ENCODE data around the gene CHMP6. TPM values are rescaled to one million over a fixed set of nuclear protein-coding genes. Genes with fewer than 3 reads are reported as not detected.

Gene CHMP6
- total RNA-seq, 4 donors from 2014 or later: 19.8 to 36.7 (median 26.1) TPM

GRCh38 chr17:81030741-81031565 is 39.3 kb downstream of the CHMP6 start:
- 79 to 81% methylated on average over 28 to 32 of the region's 32 CpGs for WGBS, 2 donors
- intact Hi-C loops (cut with DNase I; ENCODE audit: low total_unique reads): no loop called here
- no peak overlapping the region for H3K4me3 ChIP-seq (ENCODE audit: low read depth, poor library complexity, severe bottlenecking)
- TF ChIP-seq POLR2A (IDR thresholded peaks at IDR 0.05): no peak
- TF ChIP-seq CTCF (IDR thresholded peaks at IDR 0.05): no peak
- no peak for DNase-seq (ENCODE audit: low spot score in 2 of 2)

GRCh38 chr17:81031566-81032550 is 40.2 kb downstream of the CHMP6 start:
- no peak for DNase-seq (ENCODE audit: low spot score in 2 of 2)
- no peak overlapping the region for H3K4me3 ChIP-seq (ENCODE audit: low read depth, poor library complexity, severe bottlenecking)
- intact Hi-C loops (cut with DNase I; ENCODE audit: low total_unique reads): no loop called here
- 87% methylated on average over 34 to 41 of the region's 41 CpGs for WGBS, 2 donors
- no peak for TF ChIP-seq CTCF (IDR thresholded peaks at IDR 0.05)
- no peak for TF ChIP-seq POLR2A (IDR thresholded peaks at IDR 0.05)

GRCh38 chr17:81032641-81033480 is 41.2 kb downstream of the CHMP6 start:
- H3K4me3 ChIP-seq (ENCODE audit: low read depth, poor library complexity, severe bottlenecking): no peak overlapping the region
- TF ChIP-seq CTCF (IDR thresholded peaks at IDR 0.05) (no peak), POLR2A (IDR thresholded peaks at IDR 0.05) (no peak)
- intact Hi-C loops (cut with DNase I; ENCODE audit: low total_unique reads): no loop called here
- 87 to 92% methylated on average over 31 to 34 of the region's 34 CpGs for WGBS, 2 donors
- no peak for DNase-seq (ENCODE audit: low spot score in 2 of 2)

- TF ChIP-seq CTCF (IDR thresholded peaks at IDR 0.05): no peak
- no peak for TF ChIP-seq POLR2A (IDR thresholded peaks at IDR 0.05)
- DNase-seq (ENCODE audit: low spot score in 2 of 2): no peak
- intact Hi-C loops (cut with DNase I; ENCODE audit: low total_unique reads): no loop called here
- WGBS, 2 donors: 37 to 39% methylated on average over 22 of the region's 22 CpGs
- no peak overlapping the region for H3K4me3 ChIP-seq (ENCODE audit: low read depth, poor library complexity, severe bottlenecking)
Measured at GRCh38 chr17:81033535-81034167, 42.0 kb downstream of the CHMP6 start.

Measured in lower leg skin (tissue), 4 donors.